Activated effector memory CD4-positive, alpha-beta T cell treated with Interleukin-2 at 50 U/mL for 16 hours (primary cell): ENCODE data around the gene MED27.

Experiments
- DNase-seq: peaks from one replicate; pipeline ENCODE4 v3.0.0-alpha.2; 2020

Gene MED27

DNA sequence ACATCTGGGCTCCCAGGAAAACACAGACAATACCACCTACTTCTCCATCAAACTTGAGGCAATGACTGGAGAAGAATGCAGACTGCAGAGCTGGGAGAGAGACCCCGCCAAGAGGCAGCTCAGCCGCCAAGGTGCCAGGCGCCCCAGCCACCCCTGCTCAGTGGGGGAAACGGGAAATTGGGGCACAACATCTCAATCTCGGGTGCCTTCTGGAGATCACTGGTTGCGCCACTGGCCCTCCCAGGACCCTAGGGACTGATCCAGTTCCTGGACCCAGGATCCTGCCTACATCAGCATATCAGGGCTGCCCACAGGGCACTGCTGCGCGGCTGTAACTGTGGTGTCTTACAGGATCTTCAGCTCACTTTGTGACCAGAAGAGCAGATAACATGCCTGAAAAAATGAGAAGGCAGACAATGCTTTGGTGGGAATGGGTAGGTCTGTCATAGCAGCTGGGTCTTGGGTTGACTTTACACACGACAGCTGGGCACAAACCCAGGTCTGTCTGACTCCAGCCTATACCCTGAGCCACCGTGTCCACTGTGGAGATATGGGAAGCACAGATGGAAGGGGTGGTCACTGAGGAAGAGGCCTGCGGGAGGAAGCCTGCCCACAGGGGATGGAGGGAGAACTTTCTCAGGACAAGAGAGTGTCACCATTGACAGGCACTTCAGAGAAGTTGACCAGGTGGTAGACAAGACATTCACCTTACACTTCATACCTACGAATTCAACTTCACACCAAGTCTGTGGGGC lies 204.6 kb downstream of the MED27 start:
- no peak for DNase-seq

DNA sequence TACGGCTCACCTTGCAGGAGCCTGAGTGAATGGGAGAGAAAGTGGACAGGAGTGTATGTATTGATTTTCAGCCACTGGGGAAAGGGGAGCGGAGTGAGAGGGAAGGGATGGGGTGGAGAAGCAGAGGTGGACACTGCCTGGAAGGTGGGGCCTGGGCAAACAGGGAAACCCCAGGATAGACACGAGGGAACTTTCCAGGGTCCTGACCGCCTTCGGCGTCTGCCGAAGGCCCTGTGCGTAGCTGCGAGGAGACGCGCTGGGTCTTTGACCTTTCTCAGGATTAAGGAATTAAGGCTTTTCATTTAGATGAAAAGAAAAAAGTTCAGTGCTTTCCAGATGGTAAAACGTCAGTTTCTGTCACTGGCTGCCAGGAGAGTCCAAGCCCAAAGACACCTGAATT lies 205.2 kb downstream of the MED27 start:
- DNase-seq = no peak

DNA sequence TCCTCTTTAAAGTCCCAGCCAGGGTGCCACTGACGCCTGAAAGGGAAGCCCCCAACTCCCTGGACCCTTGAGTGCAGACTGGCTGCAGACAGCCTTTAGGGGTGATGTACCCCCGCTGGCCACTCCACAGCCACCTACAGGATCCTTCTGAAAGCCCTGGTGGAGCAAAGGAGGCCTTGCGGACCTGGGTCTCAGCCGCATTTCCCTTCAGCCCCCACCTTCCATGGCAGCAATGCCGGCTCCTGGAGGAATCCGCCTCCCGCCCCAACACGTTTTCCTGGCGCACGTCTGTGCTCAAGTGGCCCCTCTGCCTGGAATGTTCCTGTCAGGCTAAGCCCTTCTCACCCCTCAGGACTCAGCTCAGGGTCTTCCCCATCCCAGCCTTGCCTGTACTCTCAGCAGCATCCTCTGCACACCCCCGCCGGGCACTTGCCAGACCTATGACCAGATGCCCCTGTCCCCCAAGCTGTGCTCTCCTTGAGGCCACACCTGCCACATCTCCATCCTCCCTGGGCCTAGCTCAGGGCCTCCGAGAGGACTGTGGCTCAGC lies 205.7 kb downstream of the MED27 start:
- DNase-seq = no peak

DNA sequence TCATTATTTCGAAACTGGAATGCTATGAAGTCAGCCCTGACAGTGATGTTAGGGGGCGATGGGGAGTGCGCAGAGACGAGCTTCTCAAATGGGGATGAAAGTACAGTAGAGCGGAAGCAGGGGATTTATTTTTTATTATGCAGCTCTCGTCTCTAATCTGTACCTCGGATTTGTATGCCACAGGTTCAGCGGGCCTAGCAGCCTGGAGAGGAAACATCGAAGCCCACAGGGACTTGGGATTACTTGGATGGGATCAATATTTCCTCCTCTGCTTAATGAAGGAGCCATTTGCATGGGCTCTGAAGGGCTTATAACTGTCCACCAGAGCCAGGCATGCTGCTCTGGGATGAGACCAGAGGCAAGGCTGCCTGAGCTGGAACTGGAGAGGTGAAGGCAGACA lies 206.3 kb downstream of the MED27 start:
- DNase-seq = no peak

DNA sequence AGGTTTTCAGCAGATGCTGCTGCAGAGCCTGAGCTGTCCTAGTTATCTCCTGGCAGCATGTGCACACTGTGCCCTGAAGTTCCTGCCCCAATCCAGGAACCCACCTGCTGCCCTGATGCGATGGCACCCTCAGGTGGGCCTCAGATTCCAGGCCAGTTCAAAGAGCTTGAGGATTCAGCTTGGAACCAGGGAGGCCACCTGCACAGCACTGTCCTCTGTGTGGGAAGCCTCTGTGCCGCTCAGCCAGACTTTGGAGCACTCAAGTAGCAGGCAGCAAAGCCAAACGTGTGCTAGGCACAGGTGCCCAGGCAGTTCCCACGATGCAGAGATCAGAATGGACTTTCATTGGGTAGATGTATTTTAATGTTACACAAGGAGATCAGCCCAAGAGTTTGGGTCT lies 207.0 kb downstream of the MED27 start:
- DNase-seq = no peak

DNA sequence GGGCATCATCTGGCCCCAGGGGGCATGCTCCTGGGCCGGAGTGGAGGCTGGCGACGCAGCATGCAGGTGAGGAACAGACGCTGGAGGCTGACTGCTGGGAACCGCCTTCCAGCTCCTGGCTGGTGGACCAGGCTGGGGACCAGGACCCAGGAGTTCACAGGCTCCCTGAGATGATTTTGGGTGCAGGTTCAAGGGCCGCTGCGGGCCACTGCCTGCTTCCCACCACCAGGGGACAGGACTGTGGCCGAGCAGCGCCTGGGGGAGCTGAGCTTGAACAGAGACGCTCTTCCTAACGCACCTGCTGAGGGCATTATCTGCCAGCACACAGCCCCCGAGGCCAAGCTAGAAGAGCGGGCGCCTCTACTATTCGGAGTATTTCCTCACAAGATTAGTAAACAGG lies 207.7 kb downstream of the MED27 start:
- no peak for DNase-seq

DNA sequence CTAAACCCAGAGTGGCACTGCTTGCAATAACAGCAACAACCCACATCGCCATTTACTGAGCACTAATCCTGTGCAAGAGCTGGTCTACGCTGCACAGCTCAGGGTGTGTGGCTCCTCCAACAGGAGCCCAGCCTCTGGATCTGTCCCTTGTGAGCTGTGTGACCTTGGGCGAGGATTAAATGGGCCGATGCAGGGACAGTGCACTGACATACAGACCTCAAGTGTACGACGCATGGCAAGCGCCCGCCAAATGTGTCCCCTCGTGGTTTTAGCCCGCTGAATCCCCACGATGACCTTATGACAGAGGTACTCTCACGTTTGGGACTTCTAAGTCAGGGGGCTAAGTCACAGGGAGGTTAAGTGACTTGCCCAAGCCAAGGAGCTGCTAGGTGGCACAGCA lies 209.5 kb downstream of the MED27 start:
- no peak for DNase-seq

DNA sequence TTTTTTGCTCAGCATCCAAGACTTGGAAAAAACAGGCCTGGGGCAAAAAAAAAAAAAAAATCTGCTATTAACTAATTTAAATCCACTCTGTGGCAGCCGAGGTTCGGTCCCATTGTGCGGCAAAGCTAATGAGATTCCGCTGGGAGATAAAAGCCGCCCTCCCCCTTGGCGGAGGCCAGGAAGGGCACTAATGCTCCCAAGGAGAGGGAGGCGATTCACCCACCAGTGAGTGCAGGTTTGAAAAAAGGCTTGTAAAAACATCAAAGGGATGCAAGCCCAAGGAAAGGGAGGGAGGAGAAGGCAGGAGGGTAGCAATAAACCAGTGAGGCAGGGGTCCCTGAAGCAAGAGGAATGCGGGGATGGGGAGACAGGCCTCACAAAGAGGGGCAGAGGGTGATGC lies 210.3 kb downstream of the MED27 start:
- DNase-seq = no peak

DNA sequence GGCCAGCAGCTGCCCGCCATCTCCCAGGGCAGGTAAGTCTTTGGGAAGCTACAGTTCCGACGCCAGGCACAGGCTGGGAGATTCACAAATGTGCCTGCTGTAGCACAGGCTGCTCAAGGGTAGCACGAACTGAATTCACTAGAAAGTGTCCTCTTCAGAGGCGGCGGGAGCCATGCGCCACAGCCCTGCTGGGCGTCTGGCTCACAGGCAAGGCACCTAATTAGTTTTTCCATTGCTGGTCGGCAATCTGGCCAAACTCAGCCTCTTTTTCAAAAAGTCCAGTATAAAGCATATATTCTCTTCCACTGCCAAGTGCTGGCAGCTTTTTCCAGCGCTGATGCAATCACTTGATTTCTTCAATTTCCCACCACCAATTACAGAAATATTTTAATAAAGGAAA lies 210.9 kb downstream of the MED27 start:
- no peak for DNase-seq

DNA sequence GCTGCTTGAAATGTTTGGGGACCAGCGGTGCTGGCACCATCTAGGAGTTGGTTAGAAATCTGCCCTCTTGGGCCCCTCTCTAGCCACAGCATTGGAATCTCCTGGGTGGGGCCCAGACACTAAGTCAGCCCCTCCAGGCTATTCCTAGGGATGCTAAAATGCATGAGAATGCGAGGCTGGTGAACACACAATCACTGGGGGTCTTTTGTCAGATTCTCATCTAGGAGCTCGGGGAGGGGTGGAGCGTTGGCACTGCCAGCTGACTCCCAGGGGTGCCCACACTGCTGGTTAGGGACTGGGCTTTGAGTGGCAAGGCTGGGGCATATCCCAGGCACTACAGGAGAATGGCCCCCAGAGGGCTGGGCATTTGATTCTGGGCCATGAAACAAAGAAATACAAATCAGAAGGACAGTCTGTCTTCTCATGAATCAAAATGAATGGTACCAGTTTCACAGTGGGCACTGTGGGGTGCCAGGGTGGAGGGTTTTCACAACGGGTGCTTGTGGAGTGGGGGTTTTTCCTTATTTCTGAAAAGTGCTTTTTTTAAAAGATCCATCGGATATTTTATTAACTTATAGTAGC lies 212.0 kb downstream of the MED27 start:
- DNase-seq = no peak

DNA sequence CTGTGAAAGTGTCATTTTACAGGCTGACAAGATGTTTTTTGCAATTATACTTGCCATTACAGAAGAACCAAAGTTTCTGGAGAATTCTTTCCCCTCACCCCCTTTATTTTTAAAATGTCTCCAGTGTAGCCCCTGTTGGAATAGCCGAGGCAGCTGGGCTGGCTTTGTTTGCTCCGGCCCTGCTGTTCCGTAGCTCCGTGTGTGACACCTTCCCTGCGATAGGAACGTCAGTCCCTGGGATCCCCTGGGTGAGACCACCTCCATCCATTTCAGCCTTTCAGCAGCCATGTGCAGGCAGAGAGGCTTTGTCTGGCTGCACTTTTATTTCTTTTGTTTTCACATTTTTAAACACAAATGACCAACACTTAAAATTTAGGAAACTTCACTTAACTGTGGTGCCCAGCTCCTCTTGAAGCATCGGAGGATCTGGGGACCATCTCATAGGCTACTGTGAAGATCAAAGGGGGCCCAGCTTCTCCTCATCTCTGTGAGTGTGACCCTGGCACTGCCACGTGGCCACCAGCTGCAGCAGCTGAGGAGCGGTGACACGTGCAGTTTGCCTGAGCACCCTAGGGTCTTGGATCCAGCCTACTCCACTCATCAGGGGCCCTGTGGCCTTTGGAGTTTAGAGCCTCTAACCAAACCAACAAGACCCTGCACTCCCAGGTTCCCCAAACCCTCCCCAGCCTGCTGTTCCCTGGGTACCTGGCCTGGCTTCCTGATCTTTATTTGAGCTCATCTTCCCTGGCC lies 214.0 kb downstream of the MED27 start:
- DNase-seq = no peak

DNA sequence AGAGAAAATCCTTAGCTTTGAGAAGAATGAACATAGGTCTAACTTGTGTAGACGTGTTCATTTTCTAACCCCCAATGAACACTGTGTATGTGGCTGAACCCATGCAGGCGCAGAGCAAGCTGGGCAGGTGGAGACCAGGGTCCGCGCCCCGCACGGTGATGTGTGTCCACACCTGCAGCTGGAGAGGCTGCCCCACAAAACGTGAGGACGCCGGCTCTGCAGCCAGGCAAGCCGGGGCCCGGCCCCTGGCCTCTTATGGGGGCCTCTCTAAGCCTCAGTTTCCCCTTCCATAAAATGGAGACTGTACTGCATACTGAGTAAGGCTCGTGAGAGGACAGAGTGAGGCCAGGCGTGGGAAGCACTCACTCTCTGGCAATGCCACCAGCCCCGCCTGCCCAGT lies 215.1 kb downstream of the MED27 start:
- no peak for DNase-seq

DNA sequence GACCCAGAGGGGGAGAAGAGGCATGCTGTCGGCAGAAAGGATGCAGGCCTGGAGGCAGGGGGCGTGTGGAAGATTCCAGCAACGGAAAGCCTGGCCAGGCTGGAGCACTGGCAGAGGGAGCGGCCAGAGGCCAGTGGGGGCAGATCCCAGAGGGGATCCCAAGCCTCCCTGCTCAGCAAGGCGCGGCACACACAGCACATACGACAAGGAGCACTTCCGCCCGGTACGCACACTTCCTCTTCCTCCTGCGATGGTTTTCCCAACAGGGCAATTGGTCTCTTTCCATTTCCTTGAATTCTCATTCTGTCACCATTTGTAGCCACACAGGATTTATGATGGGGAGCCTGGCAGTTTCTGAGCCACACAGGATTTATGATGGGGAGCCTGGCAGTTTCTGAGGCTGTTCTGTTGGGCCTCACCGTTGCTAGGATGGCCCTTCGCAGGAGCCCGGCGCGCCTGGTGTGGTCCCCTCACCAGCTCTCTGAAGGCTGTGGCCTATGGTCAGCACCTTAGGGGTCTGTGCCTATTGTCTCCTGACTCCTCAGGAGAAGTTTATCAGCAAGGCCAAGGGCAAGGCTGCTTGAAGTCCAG lies 216.3 kb downstream of the MED27 start:
- DNase-seq = no peak

DNA sequence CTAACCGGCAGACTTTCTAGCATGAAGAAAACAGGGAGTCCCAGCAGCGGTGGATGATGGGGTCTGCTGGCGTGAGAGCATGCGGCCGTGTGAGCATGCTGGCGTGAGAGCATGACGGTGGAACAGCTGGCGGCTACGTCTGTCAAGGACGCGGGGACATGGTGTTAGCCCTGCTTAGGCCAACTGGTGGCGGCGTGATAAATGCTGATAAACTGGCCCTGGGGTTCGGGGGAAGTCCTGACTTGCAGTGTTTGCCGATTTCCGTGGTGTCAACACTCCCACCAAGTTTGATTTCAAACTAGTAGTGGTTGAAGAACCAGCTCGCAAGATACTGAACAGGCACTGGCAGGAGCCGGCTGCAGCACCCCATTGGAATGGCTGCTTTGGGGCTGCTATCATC lies 217.4 kb downstream of the MED27 start:
- DNase-seq = no peak

DNA sequence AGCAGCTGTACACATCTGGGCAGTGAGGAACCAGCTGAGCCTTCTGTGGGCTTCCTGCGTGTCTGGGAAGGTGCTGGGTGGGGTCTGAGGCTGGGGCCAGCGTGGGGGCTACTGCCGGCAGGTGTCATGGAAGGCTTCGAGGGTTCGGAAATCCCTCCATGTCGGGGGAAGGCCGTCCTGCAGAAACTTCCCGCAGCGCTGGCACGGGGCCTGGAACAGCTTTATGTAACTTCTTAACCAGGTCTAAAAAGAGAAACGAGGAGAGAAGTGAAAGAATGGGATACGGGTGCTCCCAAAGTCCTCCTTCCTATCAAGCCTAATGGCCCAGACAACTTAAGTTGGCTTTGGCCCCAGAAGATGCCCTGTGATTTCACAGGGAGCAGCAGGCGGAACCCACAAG lies 219.2 kb downstream of the MED27 start:
- no peak for DNase-seq

DNA sequence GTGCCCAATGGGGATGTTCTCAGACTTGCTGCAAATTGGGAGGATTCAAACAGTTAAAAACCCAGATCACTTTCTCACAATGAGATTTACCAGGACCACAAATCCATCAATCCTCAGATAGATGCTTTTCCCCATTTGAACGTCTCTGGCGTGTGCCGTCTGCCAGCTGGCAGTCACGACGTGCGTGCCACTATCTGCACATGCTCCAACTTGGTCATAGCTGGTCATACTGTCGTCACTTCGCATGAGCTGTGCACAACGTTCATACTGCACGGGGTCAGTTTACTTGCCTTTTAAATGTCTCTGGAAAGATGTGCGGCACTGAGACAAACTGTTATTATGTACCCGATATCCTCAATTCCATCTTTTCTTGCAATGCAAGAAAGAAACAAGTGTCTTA lies 221.5 kb downstream of the MED27 start:
- no peak for DNase-seq

DNA sequence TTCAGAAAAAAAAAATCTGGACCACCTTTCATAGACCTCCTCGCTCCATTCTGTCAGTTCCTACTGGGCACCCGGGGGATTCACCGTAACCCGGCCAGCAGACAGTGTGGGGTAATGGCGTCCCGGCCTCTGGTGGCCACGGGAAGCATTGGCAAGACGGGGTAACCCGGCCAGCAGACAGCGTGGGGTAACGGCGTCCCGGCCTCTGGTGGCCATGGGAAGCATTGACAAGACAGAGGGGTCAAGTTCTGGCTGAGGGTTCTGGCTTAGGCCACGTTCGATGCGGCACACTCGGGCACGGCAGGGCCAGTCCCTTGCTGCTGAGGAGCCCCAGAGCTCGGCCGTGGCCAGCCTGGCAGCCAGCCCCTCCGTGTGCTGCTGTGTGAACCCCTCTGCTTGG lies 223.6 kb downstream of the MED27 start:
- DNase-seq = no peak

DNA sequence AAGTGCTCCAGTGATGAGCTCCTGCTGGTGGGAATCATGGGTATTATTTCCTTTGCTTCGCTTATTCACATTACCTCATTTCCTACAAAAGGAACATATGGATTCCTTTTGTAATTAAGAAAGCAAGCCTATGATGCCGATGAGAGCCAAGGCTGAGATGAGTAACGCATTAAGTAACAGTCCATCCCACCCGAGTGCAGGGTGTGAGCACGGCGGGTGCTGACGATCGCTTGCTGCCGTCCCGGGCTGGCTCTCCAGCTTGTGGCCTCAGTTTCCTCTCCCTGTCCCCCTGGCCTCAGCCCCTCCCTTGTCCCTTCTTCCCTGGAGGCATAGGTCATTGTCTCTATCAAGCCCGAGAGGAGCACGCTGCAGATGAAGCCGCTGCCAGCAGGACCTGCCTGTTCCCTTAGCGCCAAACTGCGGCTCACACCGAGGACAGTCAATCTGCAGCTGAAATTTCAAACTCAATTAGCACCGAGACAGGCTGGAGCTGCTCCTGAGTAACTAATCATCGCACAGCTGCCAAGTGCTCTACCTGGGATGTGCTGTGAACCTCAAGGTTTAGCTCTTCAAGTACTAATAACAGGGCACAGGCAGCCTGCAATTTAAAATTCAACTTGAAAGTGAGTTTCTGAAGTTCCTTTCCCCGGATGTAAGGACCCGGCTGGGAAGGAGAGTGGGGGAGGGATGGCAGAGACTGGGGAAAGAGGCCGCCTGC lies 224.6 kb downstream of the MED27 start:
- DNase-seq = no peak

DNA sequence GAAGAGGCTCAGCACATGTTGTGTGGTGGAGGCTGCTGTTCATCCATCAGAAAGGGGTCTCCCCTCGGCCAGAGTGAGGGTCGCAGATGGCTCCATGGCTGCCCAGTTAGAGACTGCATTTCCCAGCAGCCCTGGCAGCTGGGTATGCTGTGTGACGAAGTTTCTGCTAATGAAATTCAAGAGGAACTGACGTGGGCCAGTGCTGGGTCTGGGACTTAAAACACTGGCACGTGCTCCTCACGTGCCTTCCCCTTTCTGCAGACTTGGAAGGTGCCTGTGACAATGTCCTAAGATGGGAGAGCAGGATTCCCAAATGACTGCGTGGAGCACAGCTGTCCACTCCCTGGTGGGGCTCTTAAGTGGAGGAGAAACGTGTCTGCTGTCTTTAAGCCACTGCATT lies 225.3 kb downstream of the MED27 start:
- no peak for DNase-seq

DNA sequence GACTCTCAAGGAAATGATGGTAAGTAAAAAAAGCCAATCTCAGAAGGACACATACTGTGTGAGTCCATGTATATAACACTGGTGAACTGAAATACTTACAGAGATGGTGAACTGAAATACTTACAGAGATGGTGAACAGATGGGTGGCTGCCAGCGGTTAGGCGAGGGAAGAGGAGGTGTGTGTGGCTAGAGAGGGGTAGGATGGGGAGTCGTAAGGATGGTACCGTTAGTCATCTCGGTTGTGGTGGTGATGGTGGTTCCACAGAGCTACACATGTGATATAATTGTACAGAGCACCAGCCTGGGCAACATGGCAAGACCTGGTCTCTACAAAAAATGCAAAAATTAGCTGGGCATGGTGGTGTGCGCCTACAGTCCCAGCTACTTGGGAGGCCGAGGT lies 226.2 kb downstream of the MED27 start:
- DNase-seq = no peak

DNA sequence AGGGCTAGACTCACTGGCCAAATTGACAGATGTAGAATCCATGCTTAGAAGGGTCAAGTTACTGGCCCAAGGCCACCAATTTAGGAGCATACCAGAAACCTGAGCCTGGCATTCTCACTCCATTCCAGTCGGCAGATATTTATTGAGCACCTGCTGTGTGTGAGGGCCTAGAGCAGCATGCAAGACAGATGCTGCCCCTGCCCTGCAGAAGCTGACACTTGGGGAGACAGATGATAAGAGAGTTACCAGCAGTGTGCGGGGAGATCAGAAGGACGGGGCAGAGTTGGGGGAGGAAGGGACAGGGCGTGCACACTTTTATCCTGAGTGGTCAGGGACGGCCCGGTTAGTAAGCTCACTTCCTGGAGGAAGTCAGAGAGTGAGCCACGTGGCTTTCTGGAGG lies 228.3 kb downstream of the MED27 start:
- no peak for DNase-seq

DNA sequence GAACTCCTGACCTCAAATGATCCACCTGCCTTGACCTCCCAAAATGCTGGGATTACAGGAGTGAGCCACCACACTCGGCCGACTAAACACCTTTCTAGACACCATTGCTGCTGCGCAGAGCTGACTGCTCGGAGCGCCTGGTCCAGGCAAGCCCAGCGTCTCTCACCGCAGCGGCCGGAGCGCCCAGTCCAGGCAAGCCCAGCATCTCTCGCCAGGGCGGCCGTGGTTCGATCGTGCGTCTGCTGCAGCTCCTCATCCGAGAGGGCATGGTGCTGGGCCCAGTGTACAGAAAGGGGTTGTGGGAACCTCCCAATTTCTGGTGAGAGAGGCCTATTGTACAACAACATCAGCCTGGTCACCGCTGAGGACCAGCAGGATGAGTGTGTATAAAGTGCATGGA lies 230.3 kb downstream of the MED27 start:
- no peak for DNase-seq

DNA sequence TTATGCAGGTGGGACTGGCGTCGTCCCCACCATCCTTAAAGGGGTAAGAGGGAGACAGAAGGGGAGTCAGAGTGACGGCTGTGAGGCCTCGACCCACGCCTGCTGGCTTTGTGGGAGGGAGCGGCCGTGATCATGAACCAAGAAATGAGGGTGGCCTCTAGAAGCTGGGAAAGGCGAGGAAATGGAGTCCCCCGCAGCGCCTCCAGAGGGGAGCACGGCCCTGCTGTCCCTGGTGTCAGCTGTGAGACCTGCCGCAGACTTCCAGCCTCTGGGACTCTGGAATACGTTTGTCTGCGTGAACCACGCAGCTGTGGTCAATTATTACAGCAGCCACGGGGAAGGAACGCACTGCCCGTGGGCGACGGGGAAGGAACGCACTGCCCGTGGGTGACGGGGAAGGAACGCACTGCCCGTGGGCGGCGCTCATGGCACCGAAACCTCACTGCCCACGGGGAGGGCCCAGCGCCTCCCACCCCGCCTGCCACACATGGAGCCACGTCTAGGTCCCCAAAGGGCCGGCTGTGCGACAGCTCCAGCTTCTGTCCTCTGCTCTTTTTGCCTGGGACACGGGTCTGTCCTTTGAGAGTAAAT lies 231.0 kb downstream of the MED27 start:
- no peak for DNase-seq
